COLO668 (cell line): ENCODE data around the gene DTYMK.
"Not testable (repeated sequence)": the region's sequence is repeated elsewhere in the genome, so short reads cannot be mapped to it uniquely, and the experiment has no call there.

Experiments used
- DNase-seq: peaks from one replicate; lab custom pipeline; 2025; ENCODE audit not compliant: unreplicated experiment; lab: John Stamatoyannopoulos, UW

DTYMK gene

GRCh38 chr2:241672243-241673188 lies 14.1 kb downstream of the DTYMK start:
- no peak for DNase-seq

- no peak for DNase-seq
These were observed 15.0 kb downstream of the DTYMK start for GRCh38 chr2:241671457-241672240.

- no peak for DNase-seq
These were observed 16.1 kb downstream of the DTYMK start for GRCh38 chr2:241670333-241671110.

GRCh38 chr2:241668839-241669238 lies 17.8 kb downstream of the DTYMK start:
- DNase-seq, result no peak

GRCh38 chr2:241668354-241668753 lies 18.3 kb downstream of the DTYMK start:
- DNase-seq, result no peak

- DNase-seq, result no peak
These were observed 19.8 kb downstream of the DTYMK start for GRCh38 chr2:241666627-241667400.

- no peak for DNase-seq
These were observed 20.7 kb downstream of the DTYMK start for GRCh38 chr2:241665731-241666440.

- not testable (repeated sequence) for DNase-seq
These were observed 23.9 kb downstream of the DTYMK start for GRCh38 chr2:241662731-241663130.

- no peak for DNase-seq
These were observed 25.9 kb downstream of the DTYMK start for GRCh38 chr2:241660593-241661213.

- peak; percentile 61 for DNase-seq
These were observed 27.4 kb downstream of the DTYMK start for GRCh38 chr2:241659150-241659739.

- DNase-seq, result no peak
These were observed 28.3 kb downstream of the DTYMK start for GRCh38 chr2:241658296-241658695.

GRCh38 chr2:241657786-241658254 lies 28.8 kb downstream of the DTYMK start:
- no peak for DNase-seq

GRCh38 chr2:241656190-241656741 lies 30.3 kb downstream of the DTYMK start:
- no peak for DNase-seq

- no peak for DNase-seq
These were observed 31.0 kb downstream of the DTYMK start for GRCh38 chr2:241655516-241656189.

GRCh38 chr2:241654551-241654950 lies 32.1 kb downstream of the DTYMK start:
- no peak for DNase-seq

GRCh38 chr2:241653210-241653750 lies 33.3 kb downstream of the DTYMK start:
- DNase-seq, result no peak

GRCh38 chr2:241652722-241653121 lies 33.9 kb downstream of the DTYMK start:
- no peak for DNase-seq

- no peak for DNase-seq
These were observed 34.5 kb downstream of the DTYMK start for GRCh38 chr2:241652142-241652541.
